Upper lobe of left lung (tissue), 4 donors: ENCODE results near the gene ATP1A1.

Experiments
- POLR2AphosphoS5 ChIP-seq, 2 donors: sonication (generic); formaldehyde crosslinking; IDR thresholded peaks; one replicate each; pipeline ENCODE4 v1.5.1; 2017; ENCODE audit warnings: antibody characterized with exemption in 2 of 2
- TF ChIP-seq, protein P1 (sequence below), 6 experiments: fragments of 450-650 bp in 4 of 6; fragments of 200-600 bp in 2 of 6; sonication (generic) in 2 of 6; IDR thresholded peaks; one replicate each; pipeline ENCODE4 v1.5.1; 2016 to 2019; ENCODE audit warnings: antibody characterized with exemption in 6 of 6

DNA sequence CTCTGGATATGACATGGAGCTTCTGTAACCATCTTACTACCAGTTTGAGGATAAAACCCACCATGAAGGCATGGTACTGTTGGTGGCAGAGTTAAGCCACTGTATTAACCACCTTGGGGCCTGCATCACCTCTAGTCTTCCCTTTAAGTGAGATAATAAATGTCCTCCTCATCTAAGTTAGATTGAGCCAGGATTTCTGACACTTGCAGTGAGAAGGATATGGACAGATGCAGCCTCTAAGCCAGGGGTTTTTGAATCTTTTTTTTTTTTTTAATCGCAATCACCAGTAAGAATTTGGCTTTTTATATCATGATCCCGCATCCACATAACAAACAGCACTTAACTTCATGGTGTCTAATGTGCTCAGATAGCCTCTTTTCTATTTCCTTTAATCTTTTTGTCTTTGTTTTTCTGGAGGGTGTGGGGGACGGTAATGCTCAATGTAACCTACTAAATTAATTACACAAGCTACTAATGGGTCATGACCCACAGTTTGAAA lies 42.2 kb downstream of the ATP1A1 start:
- TF ChIP-seq, protein P1, sequence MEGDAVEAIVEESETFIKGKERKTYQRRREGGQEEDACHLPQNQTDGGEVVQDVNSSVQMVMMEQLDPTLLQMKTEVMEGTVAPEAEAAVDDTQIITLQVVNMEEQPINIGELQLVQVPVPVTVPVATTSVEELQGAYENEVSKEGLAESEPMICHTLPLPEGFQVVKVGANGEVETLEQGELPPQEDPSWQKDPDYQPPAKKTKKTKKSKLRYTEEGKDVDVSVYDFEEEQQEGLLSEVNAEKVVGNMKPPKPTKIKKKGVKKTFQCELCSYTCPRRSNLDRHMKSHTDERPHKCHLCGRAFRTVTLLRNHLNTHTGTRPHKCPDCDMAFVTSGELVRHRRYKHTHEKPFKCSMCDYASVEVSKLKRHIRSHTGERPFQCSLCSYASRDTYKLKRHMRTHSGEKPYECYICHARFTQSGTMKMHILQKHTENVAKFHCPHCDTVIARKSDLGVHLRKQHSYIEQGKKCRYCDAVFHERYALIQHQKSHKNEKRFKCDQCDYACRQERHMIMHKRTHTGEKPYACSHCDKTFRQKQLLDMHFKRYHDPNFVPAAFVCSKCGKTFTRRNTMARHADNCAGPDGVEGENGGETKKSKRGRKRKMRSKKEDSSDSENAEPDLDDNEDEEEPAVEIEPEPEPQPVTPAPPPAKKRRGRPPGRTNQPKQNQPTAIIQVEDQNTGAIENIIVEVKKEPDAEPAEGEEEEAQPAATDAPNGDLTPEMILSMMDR (IDR thresholded peaks at IDR 0.05): no peak
- no peak for TF ChIP-seq POLR2AphosphoS5 (IDR thresholded peaks at IDR 0.05)
